Endothelial cell of umbilical vein (primary cell): ENCODE results near the gene SULT1A2. TPM values are rescaled to one million over a fixed set of nuclear protein-coding genes. Genes with fewer than 3 reads are reported as not detected.

ENCODE experiments used
- BruUV-seq: library from RNA; stranded (reverse); fragments of 400-500 nt; replicated peaks from 2 replicates; lab custom pipeline; 2021; lab: Mats Ljungman, UMichigan
- CTCF ChIA-PET: fragments of 300-600, 350-600 bp; sonication (Branson Sonifier 250); formaldehyde crosslinking; loops from one replicate; lab custom pipeline; 2021; ENCODE audit warnings: antibody characterized with exemption, inconsistent platforms; lab: Charles Lee
- POLR2A ChIA-PET: fragments of 300-600, 350-600 bp; sonication (Branson Sonifier 250); formaldehyde crosslinking; loops from one replicate; lab custom pipeline; 2021; ENCODE audit warnings: antibody characterized with exemption, inconsistent platforms; lab: Charles Lee
- DNase-seq: peaks from one replicate; pipeline ENCODE4 v3.0.0-alpha.2; 2011; ENCODE audit warnings: low read depth, low spot score
- FAIRE-seq: peaks from 2 replicates; lab custom pipeline; 2011; peaks lifted over from hg19 to GRCh38; lab: Jason Lieb, UNC
- H2AFZ ChIP-seq: 2 replicates; pipeline ENCODE4 v1.6.0; 2012; ENCODE audit warnings: low read depth, low read length, control low read depth, inconsistent platforms
- H3K27ac ChIP-seq: 2 replicates; pipeline ENCODE4 v1.5.1; 2011; ENCODE audit warnings: low read depth, mild to moderate bottlenecking, control low read depth, low read length, moderate library complexity; ENCODE audit not compliant: insufficient read depth
- H3K27me3 ChIP-seq, 2 experiments: 2 replicates each; pipeline versions ENCODE4 v1.6.0 to v1.6.1; 2011; ENCODE audit warnings: low read length in 2 of 2, mixed read lengths in 1 of 2; ENCODE audit not compliant: control insufficient read depth in 2 of 2, insufficient read depth in 2 of 2
- H3K36me3 ChIP-seq, 2 experiments: 2 replicates in 1 of 2; 3 replicates in 1 of 2; pipeline ENCODE4 v1.5.1; 2011; ENCODE audit warnings: low read length in 2 of 2, mild to moderate bottlenecking in 1 of 2, moderate library complexity in 1 of 2; ENCODE audit not compliant: control insufficient read depth in 2 of 2, insufficient read depth in 2 of 2; ENCODE audit errors: extremely low read depth in 1 of 2
- H3K4me1 ChIP-seq: 3 replicates; pipeline ENCODE4 v1.5.1; 2011; ENCODE audit warnings: mild to moderate bottlenecking, low read length; ENCODE audit not compliant: control insufficient read depth, insufficient read depth; ENCODE audit errors: extremely low read depth
- H3K4me2 ChIP-seq: 2 replicates; pipeline ENCODE4 v1.6.1; 2011; ENCODE audit warnings: low read length, control low read depth, mixed read lengths; ENCODE audit not compliant: insufficient read depth
- H3K4me3 ChIP-seq, 3 experiments: fragments of 200-600 bp in 1 of 3; sonication (generic), shearing (Covaris generic) in 1 of 3; replicated peaks in 1 of 3; 2 replicates each; pipeline ENCODE4 v1.5.1; 2011 to 2016; ENCODE audit warnings: control low read depth in 3 of 3, low read length in 3 of 3, mild to moderate bottlenecking in 2 of 3, inconsistent platforms in 1 of 3, low read depth in 1 of 3, moderate library complexity in 1 of 3; ENCODE audit not compliant: insufficient read depth in 1 of 3
- H3K79me2 ChIP-seq: 2 replicates; pipeline ENCODE4 v1.6.0; 2012; ENCODE audit warnings: low read length, inconsistent platforms; ENCODE audit not compliant: control insufficient read depth, insufficient read depth
- H3K9ac ChIP-seq: replicated peaks from 2 replicates; pipeline ENCODE3; 2011; ENCODE audit warnings: low read length, control low read depth; ENCODE audit not compliant: insufficient read depth; ENCODE audit errors: extremely low read depth
- H3K9me1 ChIP-seq: replicated peaks from 3 replicates; pipeline ENCODE4 v1.6.0; 2011; ENCODE audit warnings: mild to moderate bottlenecking, low read length; ENCODE audit not compliant: control insufficient read depth, insufficient read depth; ENCODE audit errors: extremely low read depth
- H3K9me3 ChIP-seq: replicated peaks from 2 replicates; pipeline ENCODE4 v1.5.1; 2012; ENCODE audit warnings: low read length, inconsistent platforms; ENCODE audit not compliant: control insufficient read depth, insufficient read depth
- H4K20me1 ChIP-seq: replicated peaks from 2 replicates; pipeline ENCODE3; 2011; ENCODE audit warnings: mild to moderate bottlenecking, low read length; ENCODE audit not compliant: control insufficient read depth, insufficient read depth; ENCODE audit errors: extremely low read depth
- EZH2 ChIP-seq: IDR thresholded peaks from 2 replicates; pipeline ENCODE4 v1.6.1; 2012; ENCODE audit warnings: borderline replicate concordance, low read depth, mild to moderate bottlenecking, moderate library complexity, low read length, inconsistent platforms; ENCODE audit not compliant: severe bottlenecking
- GATA2 ChIP-seq: IDR thresholded peaks from 2 replicates; pipeline ENCODE4 v1.7.0; 2011; ENCODE audit warnings: low read depth, mild to moderate bottlenecking, moderate library complexity, mixed read lengths, low read length; ENCODE audit not compliant: insufficient read length, insufficient read depth
- POLR2A ChIP-seq: IDR thresholded peaks from 2 replicates; pipeline ENCODE4 v1.6.1; 2012; ENCODE audit warnings: low read depth, mild to moderate bottlenecking, control low read depth, low read length
- POLR2AphosphoS5 ChIP-seq: IDR thresholded peaks from 2 replicates; pipeline ENCODE4 v1.6.1; 2012; ENCODE audit warnings: low read depth, mild to moderate bottlenecking, control low read depth, low read length, moderate library complexity; ENCODE audit not compliant: insufficient read depth
- dilution Hi-C: fragments of 300-500 bp; cut with MboI; formaldehyde crosslinking; loops from one replicate; pipeline ENCODE4 v1.15.0; 2019; ENCODE audit warnings: low sequenced_read_pairs; ENCODE audit not compliant: extremely low pct_ligation_motif_present
- intact Hi-C: fragments of 100-400 bp; cut with micrococcal nuclease; formaldehyde crosslinking; loops from one replicate; pipeline ENCODE4 v1.10.0; 2022
- polyA plus RNA-seq, 4 experiments: library from polyadenylated mRNA; depleted of rRNA in 3 of 4; stranded (reverse) in 3 of 4; unstranded in 1 of 4; fragments of >200 nt; gene quantifications; 2 replicates each; pipeline versions ENCODE4 v1.2.1 to v1.2.3, GENCODE V29; 2011 to 2012; ENCODE audit warnings: missing spikeins in 1 of 4
- total RNA-seq: library from RNA; stranded (reverse); gene quantifications from 2 replicates; pipeline ENCODE4 v1.2.3, GENCODE V29; 2021
- TF ChIP-seq, protein P1 (sequence below), 2 donors: IDR thresholded peaks; 1 replicate in 1 of 2; 2 replicates in 1 of 2; pipeline ENCODE4 v1.5.1; 2011; ENCODE audit warnings: low read length in 2 of 2, mild to moderate bottlenecking in 2 of 2, moderate library complexity in 2 of 2, control low read depth in 1 of 2, inconsistent platforms in 1 of 2, low read depth in 1 of 2; ENCODE audit not compliant: insufficient read depth in 1 of 2; ENCODE audit errors: extremely low read depth in 1 of 2

The SULT1A2 gene
- total and polyA plus RNA-seq, 2 donors (not counting 3 experiments of a cell fraction or from before 2014, with no cell fraction given) = not detected

DNA sequence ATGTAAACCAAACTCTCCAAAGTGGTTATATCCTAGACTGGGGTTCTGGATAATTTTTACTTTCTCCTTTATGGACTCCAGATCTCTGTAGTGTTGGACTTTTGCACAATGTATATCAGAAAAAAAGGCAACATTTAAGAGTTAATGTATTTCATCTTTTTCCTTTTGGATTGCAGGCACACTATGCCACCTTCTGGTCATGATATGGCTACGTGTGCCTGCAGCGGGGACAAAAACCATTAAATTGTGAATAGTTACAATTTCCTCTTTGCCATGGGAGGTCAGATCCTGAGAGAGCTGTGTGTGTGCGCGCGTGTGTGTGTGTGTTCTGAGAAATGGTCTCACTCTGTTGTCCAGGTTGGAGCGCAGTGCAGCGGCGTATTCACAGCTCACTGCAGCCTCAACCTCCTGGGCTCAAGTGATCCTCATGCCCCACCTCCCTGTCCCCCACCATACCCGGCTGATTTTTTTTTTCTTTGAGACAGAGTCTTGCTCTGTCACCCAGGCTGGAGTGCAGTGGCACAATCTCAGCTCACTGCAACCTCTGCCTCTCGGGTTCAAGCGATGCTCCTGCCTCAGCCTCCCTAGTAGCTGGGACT lies 47.5 kb downstream of the SULT1A2 start:
- Histone ChIP-seq H3K9ac (no peak overlapping the region), H3K4me3 (no peak overlapping the region), H3K4me2 (no peak overlapping the region), H3K36me3 (no peaks in the 10 kb centered on the region), H4K20me1 (no peaks in the 10 kb centered on the region), H3K4me1 (peaks cover 2% of the 10 kb centered on the region), H3K27ac (no peak overlapping the region), H3K9me3 (no peaks in the 10 kb centered on the region), H3K9me1 (no peaks in the 10 kb centered on the region), H3K27me3 (no peaks in the 10 kb centered on the region), H3K79me2 (no peaks in the 10 kb centered on the region), H2AFZ (peak overlapping the region; percentile 61)
- ChIA-PET POLR2A (no interaction called here), CTCF (interaction anchor here (0.9 to 1.0 kb wide), 2 partner anchors 20 to 396 kb away, joined by 3 to 5 read pairs; no protein-coding TSS in a partner anchor)
- dilution Hi-C loops = no loop called here
- FAIRE-seq (no peak), DNase-seq (peak; percentile 47)
- BruUV-seq = no TSS peak
- TF ChIP-seq, protein P1, sequence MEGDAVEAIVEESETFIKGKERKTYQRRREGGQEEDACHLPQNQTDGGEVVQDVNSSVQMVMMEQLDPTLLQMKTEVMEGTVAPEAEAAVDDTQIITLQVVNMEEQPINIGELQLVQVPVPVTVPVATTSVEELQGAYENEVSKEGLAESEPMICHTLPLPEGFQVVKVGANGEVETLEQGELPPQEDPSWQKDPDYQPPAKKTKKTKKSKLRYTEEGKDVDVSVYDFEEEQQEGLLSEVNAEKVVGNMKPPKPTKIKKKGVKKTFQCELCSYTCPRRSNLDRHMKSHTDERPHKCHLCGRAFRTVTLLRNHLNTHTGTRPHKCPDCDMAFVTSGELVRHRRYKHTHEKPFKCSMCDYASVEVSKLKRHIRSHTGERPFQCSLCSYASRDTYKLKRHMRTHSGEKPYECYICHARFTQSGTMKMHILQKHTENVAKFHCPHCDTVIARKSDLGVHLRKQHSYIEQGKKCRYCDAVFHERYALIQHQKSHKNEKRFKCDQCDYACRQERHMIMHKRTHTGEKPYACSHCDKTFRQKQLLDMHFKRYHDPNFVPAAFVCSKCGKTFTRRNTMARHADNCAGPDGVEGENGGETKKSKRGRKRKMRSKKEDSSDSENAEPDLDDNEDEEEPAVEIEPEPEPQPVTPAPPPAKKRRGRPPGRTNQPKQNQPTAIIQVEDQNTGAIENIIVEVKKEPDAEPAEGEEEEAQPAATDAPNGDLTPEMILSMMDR (IDR thresholded peaks at IDR 0.05; ENCODE audit: extremely low read depth in 1 of 2, insufficient read depth in 1 of 2, low read depth in 1 of 2, low read length in 2 of 2) = peak; percentile 19 to 42
- no peak for TF ChIP-seq GATA2
- TF ChIP-seq POLR2AphosphoS5 = no peak
- TF ChIP-seq POLR2A = no peak
- no peak for TF ChIP-seq EZH2
- intact Hi-C loops = loop anchor here (2.0 kb wide), 1 partner anchor 273 kb away; no protein-coding TSS in a partner anchor
